Adrenal gland (tissue), 12 donors: ENCODE results near the gene CBX8. TPM values are rescaled to one million over a fixed set of nuclear protein-coding genes. Genes with fewer than 3 reads are reported as not detected.

Source experiments
- DNase-seq, 7 donors: peaks; one replicate each; pipeline ENCODE4 v3.0.0-alpha.2; 2019 to 2020
- H3K27ac ChIP-seq, 5 donors: fragments of 200-600 bp; sonication (generic) in 4 of 5; 1 replicate in 3 of 5; 2 replicates in 2 of 5; pipeline versions ENCODE4 v1.5.1 to v1.8.0; 2016 to 2020; ENCODE audit warnings: mild to moderate bottlenecking in 1 of 5
- H3K27me3 ChIP-seq: fragments of 200-600 bp; 2 replicates; pipeline ENCODE4 v1.8.0; 2021
- H3K36me3 ChIP-seq, 2 donors: fragments of 200-600 bp; replicated peaks in 1 of 2; 1 replicate in 1 of 2; 2 replicates in 1 of 2; pipeline versions ENCODE4 v1.5.1 to v1.8.0; 2018 to 2022
- H3K4me1 ChIP-seq, 2 donors: fragments of 200-600 bp; replicated peaks in 1 of 2; 1 replicate in 1 of 2; 2 replicates in 1 of 2; pipeline versions ENCODE4 v1.5.1 to v1.8.0; 2018 to 2021
- H3K4me3 ChIP-seq, 4 donors: fragments of 200-600 bp; sonication (generic) in 3 of 4; one replicate each; pipeline ENCODE4 v1.5.1; 2016 to 2018
- H3K9me3 ChIP-seq, 3 donors: fragments of 200-600 bp; sonication (generic) in 1 of 3; replicated peaks in 1 of 3; 1 replicate in 2 of 3; 2 replicates in 1 of 3; pipeline versions ENCODE4 v1.5.1 to v1.8.0; 2016 to 2021
- POLR2A ChIP-seq, 2 donors: fragments of 450-650 bp; IDR thresholded peaks; one replicate each; pipeline ENCODE4 v1.6.1; 2017; ENCODE audit warnings: antibody characterized with exemption in 2 of 2, mild to moderate bottlenecking in 2 of 2, moderate library complexity in 1 of 2
- WGBS, 4 donors: extraction: QIAGEN DNeasy Blood & Tissue Kit in 2 of 4; methylation state at CpG; one replicate each; pipeline versions ENCODE4 v1.1.5 to v1.1.7; 2013 to 2017; 5-methylcytosine and 5-hydroxymethylcytosine counted together
- intact Hi-C, 2 donors: fragments of 100-400 bp; cut with DNase I; formaldehyde crosslinking; loops; one replicate each; pipeline versions ENCODE4 v1.14.1 to v1.15.0; 2022 to 2023
- polyA plus RNA-seq, 3 donors: library from polyadenylated mRNA; stranded (reverse); fragments of 200-250 nt in 2 of 3; fragments of 350-450 nt in 1 of 3; fragmentation: Illumina TruSeq in 1 of 3; extraction: RNeasy Lipid Tissue Mini Kit (QIAGEN cat#74804) in 1 of 3; gene quantifications; one replicate each; pipeline ENCODE4 v1.2.3, GENCODE V29; 2013 to 2014
- total RNA-seq, 9 donors: library from RNA; depleted of rRNA in 4 of 9; stranded (reverse); fragments of >200 nt in 4 of 9; fragments of 120-200 nt in 1 of 9; fragmentation: NEBNext Ultra II Directional in 1 of 9; extraction: Animal tissue kit (Norgen Biotek cat#: 25700) in 1 of 9; gene quantifications; one replicate each; pipeline versions ENCODE4 v1.1.0 to v1.2.4, GENCODE V29; 2013 to 2023
- TF ChIP-seq, protein P1 (sequence below), 6 experiments: fragments of 450-650 bp in 4 of 6; fragments of 200-600 bp in 2 of 6; sonication (generic) in 1 of 6; IDR thresholded peaks; 1 replicate in 5 of 6; 2 replicates in 1 of 6; pipeline versions ENCODE4 v1.5.1 to v1.8.0; 2016 to 2021; ENCODE audit warnings: antibody characterized with exemption in 6 of 6, mild to moderate bottlenecking in 2 of 6, moderate library complexity in 1 of 6
- donor health status: healthy with polysubstance abuse.
- donor health status: Bipolar disorder and iron deficiency.
- donor health status: DM: yes; HTN: yes; CAD: no.
- donor health status: DM: no; HTN: no; CAD: no.
- donor health status: DM: no; HTN: no; CAD: no.
- donor health status: DM: yes; HTN: yes; CAD: no.

Gene CBX8
- total and polyA plus RNA-seq, 12 donors, result 0.85 to 10.6 (median 5.5) TPM

- no peak overlapping the region for H3K27ac ChIP-seq
- no peak overlapping the region for H3K4me3 ChIP-seq
- H3K36me3 ChIP-seq, result no peaks in the 10 kb centered on the region
- DNase-seq, result peak in 6 of 7 donors; percentile 47 to 72 (median 62)
- H3K27me3 ChIP-seq, result peaks cover 84% of the 10 kb centered on the region
- peaks cover 8 to 29% of the 10 kb centered on the region in 2 donors for H3K4me1 ChIP-seq
- intact Hi-C loops, result no loop called here
- no peaks in the 10 kb centered on the region for H3K9me3 ChIP-seq
- no peak for TF ChIP-seq POLR2A (IDR thresholded peaks at IDR 0.05)
- TF ChIP-seq, protein P1, sequence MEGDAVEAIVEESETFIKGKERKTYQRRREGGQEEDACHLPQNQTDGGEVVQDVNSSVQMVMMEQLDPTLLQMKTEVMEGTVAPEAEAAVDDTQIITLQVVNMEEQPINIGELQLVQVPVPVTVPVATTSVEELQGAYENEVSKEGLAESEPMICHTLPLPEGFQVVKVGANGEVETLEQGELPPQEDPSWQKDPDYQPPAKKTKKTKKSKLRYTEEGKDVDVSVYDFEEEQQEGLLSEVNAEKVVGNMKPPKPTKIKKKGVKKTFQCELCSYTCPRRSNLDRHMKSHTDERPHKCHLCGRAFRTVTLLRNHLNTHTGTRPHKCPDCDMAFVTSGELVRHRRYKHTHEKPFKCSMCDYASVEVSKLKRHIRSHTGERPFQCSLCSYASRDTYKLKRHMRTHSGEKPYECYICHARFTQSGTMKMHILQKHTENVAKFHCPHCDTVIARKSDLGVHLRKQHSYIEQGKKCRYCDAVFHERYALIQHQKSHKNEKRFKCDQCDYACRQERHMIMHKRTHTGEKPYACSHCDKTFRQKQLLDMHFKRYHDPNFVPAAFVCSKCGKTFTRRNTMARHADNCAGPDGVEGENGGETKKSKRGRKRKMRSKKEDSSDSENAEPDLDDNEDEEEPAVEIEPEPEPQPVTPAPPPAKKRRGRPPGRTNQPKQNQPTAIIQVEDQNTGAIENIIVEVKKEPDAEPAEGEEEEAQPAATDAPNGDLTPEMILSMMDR (IDR thresholded peaks at IDR 0.05), result no peak
- WGBS, 4 donors, result 1 to 3% (median 1%) methylated on average over 27 to 79 of the region's 79 CpGs
Observed at GRCh38 chr17:79810130-79811010, 13.5 kb upstream of the CBX8 start.

DNA sequence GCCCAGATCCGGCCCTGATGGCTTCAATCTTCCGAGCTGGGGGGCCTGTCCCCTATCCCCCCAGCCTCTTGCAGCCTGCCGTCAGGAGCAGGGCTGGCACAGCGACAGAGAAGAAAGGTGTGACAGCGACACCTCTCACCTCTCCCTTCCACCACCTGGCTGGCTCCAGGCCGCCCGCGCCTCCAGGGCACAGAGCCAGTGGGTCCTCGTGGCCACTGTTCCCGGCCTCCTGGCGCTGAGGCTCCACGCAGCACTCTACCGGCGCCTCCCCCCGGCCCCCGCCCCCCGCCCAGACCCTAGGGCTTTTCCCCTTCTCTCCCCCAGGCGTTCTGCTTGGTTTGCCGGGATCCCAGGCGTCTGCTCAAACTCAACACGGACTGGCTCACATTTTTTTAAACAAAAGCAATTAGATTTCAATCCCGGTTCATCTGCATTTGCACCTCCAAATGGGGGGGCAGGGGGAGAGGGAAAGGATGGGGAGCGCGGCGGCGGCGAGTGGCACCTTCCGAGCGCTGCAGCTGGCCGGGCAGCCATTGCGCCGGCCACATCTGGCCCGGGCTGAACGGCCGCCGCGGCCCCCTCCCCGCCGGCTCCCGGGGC is 12.8 kb upstream of the CBX8 start:
- no peaks in the 10 kb centered on the region for H3K9me3 ChIP-seq
- peaks cover 84% of the 10 kb centered on the region for H3K27me3 ChIP-seq
- TF ChIP-seq, protein P1 (IDR thresholded peaks at IDR 0.05), result no peak
- no peak for TF ChIP-seq POLR2A (IDR thresholded peaks at IDR 0.05)
- H3K4me1 ChIP-seq, result peaks cover under 1 to 22% of the 10 kb centered on the region in 2 donors
- WGBS, 4 donors, result 2 to 9% (median 3%) methylated on average over 6 to 40 of the region's 40 CpGs
- intact Hi-C loops, result no loop called here
- no peak overlapping the region for H3K4me3 ChIP-seq
- no peak overlapping the region for H3K27ac ChIP-seq
- no peak for DNase-seq
- no peaks in the 10 kb centered on the region for H3K36me3 ChIP-seq

DNA sequence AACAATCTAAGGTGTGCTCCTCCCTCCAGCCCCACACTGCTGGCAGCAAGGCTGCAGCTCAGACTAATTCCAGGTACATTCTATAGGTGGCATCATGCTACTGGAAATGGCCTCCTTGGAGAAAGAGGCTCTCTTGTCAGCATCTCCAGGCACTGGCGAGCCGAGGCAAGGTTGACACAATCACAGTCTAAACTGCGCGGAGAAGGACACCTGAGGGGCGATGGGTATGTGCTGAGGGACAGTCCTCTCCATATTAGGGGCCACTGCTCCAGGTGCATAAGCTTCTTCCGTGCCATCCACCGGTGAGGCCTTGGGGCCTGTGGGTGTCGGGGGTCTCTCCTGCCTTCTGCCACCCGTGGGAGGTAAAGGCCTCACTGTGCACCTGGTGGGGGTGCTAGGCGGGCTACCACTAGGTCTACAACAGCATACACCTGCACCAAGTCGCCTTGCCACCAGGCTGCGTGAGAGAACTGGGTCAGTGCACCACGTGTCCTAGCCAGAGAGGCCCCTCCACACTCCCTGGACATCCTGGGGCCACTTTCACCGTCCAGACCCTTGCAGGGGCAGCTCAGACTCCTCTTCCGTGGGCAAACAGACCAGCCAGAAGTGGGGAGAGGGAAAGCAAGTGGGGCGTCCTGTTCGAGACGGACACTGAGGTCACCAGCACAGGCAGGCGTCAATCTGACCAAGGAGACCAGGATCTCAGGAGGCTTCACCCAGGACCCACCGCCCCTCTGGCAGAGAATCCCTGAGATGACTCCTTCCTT is 12.1 kb upstream of the CBX8 start:
- peaks cover 0 to 19% of the 10 kb centered on the region in 2 donors for H3K4me1 ChIP-seq

More for the DNA sequence above, 12.1 kb upstream of the CBX8 start:
- Histone ChIP-seq H3K36me3 (no peaks in the 10 kb centered on the region), H3K9me3 (no peaks in the 10 kb centered on the region), H3K27ac (no peak overlapping the region), H3K27me3 (peaks cover 84% of the 10 kb centered on the region), H3K4me3 (no peak overlapping the region)
- intact Hi-C loops, result no loop called here
- 14 to 24% (median 18%) methylated on average over 5 to 20 of the region's 20 CpGs for WGBS, 4 donors
- peak in 1 of 7 donors; percentile 34 for DNase-seq
- TF ChIP-seq, protein P1 (IDR thresholded peaks at IDR 0.05), result peak in 4 of 6 experiments; percentile 26 to 37 (median 28)
- no peak for TF ChIP-seq POLR2A (IDR thresholded peaks at IDR 0.05)
